ENCODE results near the gene CPN2. TPM values are rescaled to one million over a fixed set of nuclear protein-coding genes. Genes with fewer than 3 reads are reported as not detected.

CPN2 gene
- total and polyA plus RNA-seq, 2 donors (not counting 1 experiment from before 2014, with no cell fraction given): not detected

- peaks cover 10 to 11% of the 10 kb centered on the region in 2 donors for H3K4me1 ChIP-seq (ENCODE audit: control insufficient read depth in 2 of 2, insufficient read depth in 2 of 2, low read length in 2 of 2)
- no peak overlapping the region for H3K4me3 Mint-ChIP-seq
- no peaks in the 10 kb centered on the region for H4K20me1 ChIP-seq (ENCODE audit: control insufficient read depth, insufficient read depth, low read length, poor library complexity, severe bottlenecking)
- H3K36me3 ChIP-seq (replicated peaks in 1 of 2; ENCODE audit: control extremely low read depth in 1 of 2, control insufficient read depth in 1 of 2, extremely low read depth in 1 of 2, insufficient read depth in 2 of 2, low read length in 1 of 2): no peaks in the 10 kb centered on the region
- no peak for ATAC-seq (ENCODE audit: low read depth)
- POLR2A ChIA-PET: no interaction called here
- TF ChIP-seq, protein P1, sequence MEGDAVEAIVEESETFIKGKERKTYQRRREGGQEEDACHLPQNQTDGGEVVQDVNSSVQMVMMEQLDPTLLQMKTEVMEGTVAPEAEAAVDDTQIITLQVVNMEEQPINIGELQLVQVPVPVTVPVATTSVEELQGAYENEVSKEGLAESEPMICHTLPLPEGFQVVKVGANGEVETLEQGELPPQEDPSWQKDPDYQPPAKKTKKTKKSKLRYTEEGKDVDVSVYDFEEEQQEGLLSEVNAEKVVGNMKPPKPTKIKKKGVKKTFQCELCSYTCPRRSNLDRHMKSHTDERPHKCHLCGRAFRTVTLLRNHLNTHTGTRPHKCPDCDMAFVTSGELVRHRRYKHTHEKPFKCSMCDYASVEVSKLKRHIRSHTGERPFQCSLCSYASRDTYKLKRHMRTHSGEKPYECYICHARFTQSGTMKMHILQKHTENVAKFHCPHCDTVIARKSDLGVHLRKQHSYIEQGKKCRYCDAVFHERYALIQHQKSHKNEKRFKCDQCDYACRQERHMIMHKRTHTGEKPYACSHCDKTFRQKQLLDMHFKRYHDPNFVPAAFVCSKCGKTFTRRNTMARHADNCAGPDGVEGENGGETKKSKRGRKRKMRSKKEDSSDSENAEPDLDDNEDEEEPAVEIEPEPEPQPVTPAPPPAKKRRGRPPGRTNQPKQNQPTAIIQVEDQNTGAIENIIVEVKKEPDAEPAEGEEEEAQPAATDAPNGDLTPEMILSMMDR (IDR thresholded peaks at IDR 0.05): no peak
- no peak for TF ChIP-seq EZH2 (IDR thresholded peaks at IDR 0.05; ENCODE audit: borderline replicate concordance, insufficient read depth, low read depth, low read length, poor library complexity, severe bottlenecking)
- H3K9me3 ChIP-seq (ENCODE audit: control extremely low read depth in 1 of 3, control insufficient read depth in 2 of 3, insufficient read depth in 1 of 3, low read length in 2 of 3): peaks cover 0 to 22% (median 0%) of the 10 kb centered on the region in 3 donors
- DNase-seq: no peak
- no peaks in the 10 kb centered on the region for H3K9me3 Mint-ChIP-seq (ENCODE audit: insufficient read depth)
- peaks cover 0 to 13% (median 0%) of the 10 kb centered on the region in 4 experiments for H3K27me3 ChIP-seq (replicated peaks in 1 of 4; ENCODE audit: control extremely low read depth in 1 of 4, control insufficient read depth in 3 of 4, insufficient read depth in 4 of 4, low read length in 3 of 4)
- no peak overlapping the region for H3K9ac ChIP-seq (ENCODE audit: low read length)
- no peak overlapping the region for H2AFZ ChIP-seq (ENCODE audit: insufficient read depth, low read depth, low read length, poor library complexity, severe bottlenecking)
- no peaks in the 10 kb centered on the region for H3K79me2 ChIP-seq (ENCODE audit: control insufficient read depth, insufficient read depth, low read length)
- H3K27ac Mint-ChIP-seq: no peak overlapping the region
- CTCF ChIA-PET: interaction anchor here (1.0 to 1.2 kb wide), 2 partner anchors 8 to 11 kb away, joined by 3 read pairs; no protein-coding TSS in a partner anchor
- WGBS (ENCODE audit: insufficient coverage): 89% methylated on average over 8 of the region's 15 CpGs
- intact Hi-C loops (cut with micrococcal nuclease): no loop called here
- H3K27me3 Mint-ChIP-seq: peaks cover 27% of the 10 kb centered on the region
- H3K4me3 ChIP-seq (ENCODE audit: control extremely low read depth in 1 of 5, extremely low read depth in 1 of 5, insufficient read depth in 1 of 5, low read depth in 2 of 5, low read length in 4 of 5): no peak overlapping the region
- no peak overlapping the region for H3K27ac ChIP-seq (ENCODE audit: low read length in 2 of 2)
- no peak overlapping the region for H3K4me2 ChIP-seq (replicated peaks; ENCODE audit: low read depth, low read length, poor library complexity, severe bottlenecking)
- H3K4me1 Mint-ChIP-seq: peaks cover 3% of the 10 kb centered on the region
These were observed 24.7 kb downstream of the CPN2 start for GRCh38 chr3:194326192-194326967.
